ENCODE measurements around the gene CPNE4.
"Not testable (repeated sequence)": the region's sequence is repeated elsewhere in the genome, so short reads cannot be mapped to it uniquely, and the experiment has no call there.

CPNE4 gene

GRCh38 chr3:131501949-131502348 lies 532.9 kb downstream of the CPNE4 start:
- H3K36me3 Mint-ChIP-seq (ENCODE audit: low read depth), result peaks cover 36% of the 10 kb centered on the region
- H3K27me3 Mint-ChIP-seq (ENCODE audit: low read depth, poor library complexity), result peaks cover 34% of the 10 kb centered on the region
- TF ChIP-seq CTCF (IDR thresholded peaks at IDR 0.05), result no peak
- no peaks in the 10 kb centered on the region for H3K9me3 Mint-ChIP-seq
- peak overlapping the region; percentile 99 for H3K27ac Mint-ChIP-seq
- peak overlapping the region; percentile 99 for H3K4me3 Mint-ChIP-seq
- no peak for DNase-seq
- peaks cover 24% of the 10 kb centered on the region for H3K4me1 Mint-ChIP-seq

- no peak for DNase-seq
- H3K36me3 Mint-ChIP-seq (ENCODE audit: low read depth), result peaks cover 55% of the 10 kb centered on the region
- no peak for TF ChIP-seq CTCF (IDR thresholded peaks at IDR 0.05)
- H3K27me3 Mint-ChIP-seq (ENCODE audit: low read depth, poor library complexity), result no peaks in the 10 kb centered on the region
- no peak overlapping the region for H3K4me3 Mint-ChIP-seq
- H3K9me3 Mint-ChIP-seq, result no peaks in the 10 kb centered on the region
- H3K27ac Mint-ChIP-seq, result no peak overlapping the region
- H3K4me1 Mint-ChIP-seq, result no peaks in the 10 kb centered on the region
Observed at GRCh38 chr3:131494706-131495105, 540.1 kb downstream of the CPNE4 start.

GRCh38 chr3:131491775-131492174 lies 543.0 kb downstream of the CPNE4 start:
- Mint-ChIP-seq H3K36me3 (ENCODE audit: low read depth) (peaks cover 45% of the 10 kb centered on the region), H3K9me3 (no peaks in the 10 kb centered on the region), H3K27me3 (ENCODE audit: low read depth, poor library complexity) (no peaks in the 10 kb centered on the region), H3K4me3 (no peak overlapping the region), H3K27ac (no peak overlapping the region), H3K4me1 (no peaks in the 10 kb centered on the region)
- TF ChIP-seq CTCF (IDR thresholded peaks at IDR 0.05), result no peak
- no peak for DNase-seq

- H3K27ac Mint-ChIP-seq, result no peak overlapping the region
- TF ChIP-seq CTCF (IDR thresholded peaks at IDR 0.05), result no peak
Observed at GRCh38 chr3:131491084-131491483, 543.7 kb downstream of the CPNE4 start.

GRCh38 chr3:131486545-131486944 lies 548.3 kb downstream of the CPNE4 start:
- not testable (repeated sequence) for H3K27me3 Mint-ChIP-seq (ENCODE audit: low read depth, poor library complexity); DNase-seq; H3K9me3 Mint-ChIP-seq; H3K4me1 Mint-ChIP-seq; H3K4me3 Mint-ChIP-seq; H3K27ac Mint-ChIP-seq
- peaks cover 53% of the 10 kb centered on the region for H3K36me3 Mint-ChIP-seq (ENCODE audit: low read depth)

More at GRCh38 chr3:131491084-131491483, 543.7 kb downstream of the CPNE4 start:
- peaks cover 45% of the 10 kb centered on the region for H3K36me3 Mint-ChIP-seq (ENCODE audit: low read depth)
- H3K9me3 Mint-ChIP-seq, result no peaks in the 10 kb centered on the region
- H3K4me3 Mint-ChIP-seq, result no peak overlapping the region
- DNase-seq, result no peak
- H3K27me3 Mint-ChIP-seq (ENCODE audit: low read depth, poor library complexity), result no peaks in the 10 kb centered on the region
- no peaks in the 10 kb centered on the region for H3K4me1 Mint-ChIP-seq

- H3K4me1 Mint-ChIP-seq, result peaks cover 8% of the 10 kb centered on the region
- no peak overlapping the region for H3K4me3 Mint-ChIP-seq
- no peak overlapping the region for H3K27ac Mint-ChIP-seq
- H3K27me3 Mint-ChIP-seq (ENCODE audit: low read depth, poor library complexity), result no peaks in the 10 kb centered on the region
- TF ChIP-seq CTCF (IDR thresholded peaks at IDR 0.05), result no peak
- no peak for DNase-seq
- H3K9me3 Mint-ChIP-seq, result no peaks in the 10 kb centered on the region
- H3K36me3 Mint-ChIP-seq (ENCODE audit: low read depth), result peaks cover 61% of the 10 kb centered on the region
Observed at GRCh38 chr3:131485119-131485518, 549.7 kb downstream of the CPNE4 start.
